Ovary (tissue), 9 donors: ENCODE results near the gene PPM1H. TPM values are rescaled to one million over a fixed set of nuclear protein-coding genes. Genes with fewer than 3 reads are reported as not detected.

Experiments used
- DNase-seq, 5 donors: peaks; one replicate each; pipeline ENCODE4 v3.0.0-alpha.2; 2019 to 2020
- H3K27ac ChIP-seq, 2 donors: fragments of 200-600 bp; one replicate each; pipeline versions ENCODE4 v1.5.1 to v1.8.0; 2019 to 2022
- H3K27me3 ChIP-seq: fragments of 200-600 bp; one replicate; pipeline ENCODE4 v1.8.0; 2022
- H3K36me3 ChIP-seq: fragments of 200-600 bp; sonication (generic); one replicate; pipeline ENCODE4 v1.5.1; 2019
- H3K4me1 ChIP-seq: one replicate; pipeline ENCODE4 v1.8.1; 2013; ENCODE audit warnings: mild to moderate bottlenecking, moderate library complexity; ENCODE audit not compliant: insufficient read depth
- H3K4me3 ChIP-seq: fragments of 200-600 bp; sonication (generic); one replicate; pipeline ENCODE4 v1.5.1; 2017
- H3K9me3 ChIP-seq, 2 donors: fragments of 200-600 bp in 1 of 2; sonication (generic) in 1 of 2; one replicate each; pipeline versions ENCODE4 v1.5.1 to v1.8.1; 2013 to 2019; ENCODE audit warnings: mild to moderate bottlenecking in 1 of 2, moderate library complexity in 1 of 2
- CTCF ChIP-seq, 3 donors: fragments of 450-650 bp in 2 of 3; fragments of 200-600 bp in 1 of 3; IDR thresholded peaks; one replicate each; pipeline versions ENCODE4 v1.5.1 to v1.8.0; 2016 to 2022; ENCODE audit warnings: antibody characterized with exemption in 3 of 3, mild to moderate bottlenecking in 1 of 3
- EP300 ChIP-seq: sonication (generic); formaldehyde crosslinking; IDR thresholded peaks from one replicate; pipeline ENCODE4 v1.6.1; 2017; ENCODE audit warnings: antibody characterized with exemption
- POLR2A ChIP-seq: fragments of 450-650 bp; IDR thresholded peaks from one replicate; pipeline ENCODE4 v1.6.1; 2017; ENCODE audit warnings: antibody characterized with exemption, mild to moderate bottlenecking, moderate library complexity
- WGBS, 3 donors: extraction: QIAGEN DNeasy Blood & Tissue Kit in 1 of 3; methylation state at CpG; one replicate each; pipeline versions ENCODE4 v1.1.5 to v1.1.7; 2013 to 2017; 5-methylcytosine and 5-hydroxymethylcytosine counted together
- intact Hi-C, 4 donors: fragments of 100-400 bp; cut with DNase I; formaldehyde crosslinking; loops; one replicate each; pipeline versions ENCODE4 v1.11.0 to v1.15.1; 2022 to 2023
- polyA plus RNA-seq, 2 donors: library from polyadenylated mRNA; stranded (reverse); fragments of 200-250 nt in 1 of 2; fragments of 350-450 nt in 1 of 2; fragmentation: Illumina TruSeq in 1 of 2; extraction: RNeasy Lipid Tissue Mini Kit (QIAGEN cat#74804) in 1 of 2; gene quantifications; one replicate each; pipeline ENCODE4 v1.2.3, GENCODE V29; 2013 to 2014
- total RNA-seq, 7 donors: library from RNA; depleted of rRNA in 2 of 7; stranded (reverse); fragments of >200 nt in 2 of 7; fragmentation: NEBNext Ultra II Directional in 3 of 7; extraction: Animal tissue kit (Norgen Biotek cat#: 25700) in 3 of 7; gene quantifications; one replicate each; pipeline versions ENCODE4 v1.1.0 to v1.2.4, GENCODE V29; 2016 to 2023
- donor health status: DM: no; HTN: no; CAD: no; lungs with moderate emphysema.
- donor health status: DM: no; HTN: no; CAD: no.
- donor health status: Bipolar disorder and iron deficiency.
- donor health status: DM: yes; HTN: yes; CAD: no.
- donor health status: DM: no; HTN: no; CAD: no.
- donor health status: DM: yes; HTN: yes; CAD: no.

The PPM1H gene
- total and polyA plus RNA-seq, 9 donors, result 1.6 to 45.4 (median 12.0) TPM

- no peaks in the 10 kb centered on the region for H3K27me3 ChIP-seq
- no peak overlapping the region for H3K4me3 ChIP-seq
- 68 to 93% (median 91%) methylated on average over 1 of the region's 1 CpG for WGBS, 3 donors
- no peak for TF ChIP-seq POLR2A
- no peak for DNase-seq
- H3K36me3 ChIP-seq, result no peaks in the 10 kb centered on the region
- intact Hi-C loops, result no loop called here
- H3K27ac ChIP-seq, result no peak overlapping the region
- no peaks in the 10 kb centered on the region for H3K9me3 ChIP-seq
- peaks cover 5% of the 10 kb centered on the region for H3K4me1 ChIP-seq
Observed at GRCh38 chr12:62697893-62698292, 237.1 kb downstream of the PPM1H start.

- WGBS, 3 donors, result 92 to 98% (median 94%) methylated on average over 2 of the region's 2 CpGs
- H3K4me3 ChIP-seq, result no peak overlapping the region
- no peak for TF ChIP-seq POLR2A
- TF ChIP-seq CTCF (IDR thresholded peaks at IDR 0.05), result no peak
- TF ChIP-seq EP300, result no peak
- intact Hi-C loops, result no loop called here
- no peak overlapping the region for H3K27ac ChIP-seq
- H3K27me3 ChIP-seq, result no peaks in the 10 kb centered on the region
- no peaks in the 10 kb centered on the region for H3K4me1 ChIP-seq
- no peaks in the 10 kb centered on the region for H3K36me3 ChIP-seq
- DNase-seq, result no peak
- H3K9me3 ChIP-seq, result no peaks in the 10 kb centered on the region
Observed at GRCh38 chr12:62695696-62696095, 239.3 kb downstream of the PPM1H start.

GRCh38 chr12:62694632-62695031 lies 240.3 kb downstream of the PPM1H start:
- DNase-seq, result no peak
- Histone ChIP-seq H3K9me3 (no peaks in the 10 kb centered on the region), H3K27ac (no peak overlapping the region), H3K27me3 (no peaks in the 10 kb centered on the region), H3K4me3 (no peak overlapping the region), H3K36me3 (no peaks in the 10 kb centered on the region), H3K4me1 (no peaks in the 10 kb centered on the region)
- no peak for TF ChIP-seq CTCF (IDR thresholded peaks at IDR 0.05)
- WGBS, 3 donors, result 98 to 99% (median 98%) methylated on average over 3 of the region's 3 CpGs
- intact Hi-C loops, result no loop called here

GRCh38 chr12:62694116-62694515 lies 240.8 kb downstream of the PPM1H start:
- intact Hi-C loops, result no loop called here
- WGBS, 3 donors, result 87 to 93% (median 91%) methylated on average over 3 of the region's 3 CpGs
- DNase-seq, result no peak

More at GRCh38 chr12:62694116-62694515, 240.8 kb downstream of the PPM1H start:
- Histone ChIP-seq H3K36me3 (no peaks in the 10 kb centered on the region), H3K4me3 (no peak overlapping the region), H3K4me1 (no peaks in the 10 kb centered on the region), H3K27me3 (no peaks in the 10 kb centered on the region), H3K9me3 (no peaks in the 10 kb centered on the region), H3K27ac (no peak overlapping the region)
- TF ChIP-seq EP300 (no peak), CTCF (IDR thresholded peaks at IDR 0.05) (no peak), POLR2A (no peak)
